Measurements from ENCODE around the gene GBP3. TPM values are rescaled to one million over a fixed set of nuclear protein-coding genes. Genes with fewer than 3 reads are reported as not detected.
"Not testable (repeated sequence)": the region's sequence is repeated elsewhere in the genome, so short reads cannot be mapped to it uniquely, and the experiment has no call there.

GBP3 gene
- total and polyA plus RNA-seq, 2 donors (not counting 1 experiment from before 2014, with no cell fraction given) = 9.3 to 16.4 TPM

GRCh38 chr1:88981506-88981905, 41.2 kb downstream of the GBP3 start:
- H4K20me1 ChIP-seq (ENCODE audit: control insufficient read depth, insufficient read depth, low read length, poor library complexity, severe bottlenecking); H3K9me3 Mint-ChIP-seq (ENCODE audit: insufficient read depth); H3K4me3 ChIP-seq (ENCODE audit: control extremely low read depth in 1 of 5, extremely low read depth in 1 of 5, insufficient read depth in 1 of 5, low read depth in 2 of 5, low read length in 4 of 5); H3K36me3 ChIP-seq (replicated peaks in 1 of 2; ENCODE audit: control extremely low read depth in 1 of 2, control insufficient read depth in 1 of 2, extremely low read depth in 1 of 2, insufficient read depth in 2 of 2, low read length in 1 of 2); H3K9ac ChIP-seq (ENCODE audit: low read length); H3K9me3 ChIP-seq (ENCODE audit: control extremely low read depth in 1 of 3, control insufficient read depth in 2 of 3, insufficient read depth in 1 of 3, low read length in 2 of 3); H3K27me3 Mint-ChIP-seq; H3K27me3 ChIP-seq (replicated peaks in 1 of 4; ENCODE audit: control extremely low read depth in 1 of 4, control insufficient read depth in 3 of 4, insufficient read depth in 4 of 4, low read length in 3 of 4); ATAC-seq (ENCODE audit: low read depth); H3K4me2 ChIP-seq (replicated peaks; ENCODE audit: low read depth, low read length, poor library complexity, severe bottlenecking); H3K27ac ChIP-seq (ENCODE audit: low read length in 2 of 2); intact Hi-C loops (cut with micrococcal nuclease); H2AFZ ChIP-seq (ENCODE audit: insufficient read depth, low read depth, low read length, poor library complexity, severe bottlenecking); DNase-seq; POLR2A ChIA-PET: not testable (repeated sequence)
- peaks cover 41% of the 10 kb centered on the region for H3K79me2 ChIP-seq (ENCODE audit: control insufficient read depth, insufficient read depth, low read length)
- peaks cover 17% of the 10 kb centered on the region in 2 donors for H3K4me1 ChIP-seq (ENCODE audit: control insufficient read depth in 2 of 2, insufficient read depth in 2 of 2, low read length in 2 of 2)
- CTCF ChIA-PET = interaction anchor here (1.3 to 2.0 kb wide), 2 partner anchors 18 to 377 kb away, joined by 4 to 5 read pairs; no protein-coding TSS in a partner anchor
- peaks cover 49% of the 10 kb centered on the region for H3K4me1 Mint-ChIP-seq
- H3K4me3 Mint-ChIP-seq = peak overlapping the region; percentile 17
- WGBS (ENCODE audit: insufficient coverage) = 100% methylated on average over 1 of the region's 2 CpGs
- H3K27ac Mint-ChIP-seq = peak overlapping the region; percentile 10

GRCh38 chr1:88980870-88981269, 41.8 kb downstream of the GBP3 start:
- Histone ChIP-seq H3K79me2 (ENCODE audit: control insufficient read depth, insufficient read depth, low read length) (peaks cover 41% of the 10 kb centered on the region), H3K4me3 (ENCODE audit: control extremely low read depth in 1 of 5, extremely low read depth in 1 of 5, insufficient read depth in 1 of 5, low read depth in 2 of 5, low read length in 4 of 5) (no peak overlapping the region), H3K4me2 (replicated peaks; ENCODE audit: low read depth, low read length, poor library complexity, severe bottlenecking) (no peak overlapping the region), H3K4me1 (ENCODE audit: control insufficient read depth in 2 of 2, insufficient read depth in 2 of 2, low read length in 2 of 2) (peaks cover 17% of the 10 kb centered on the region in 2 donors), H4K20me1 (ENCODE audit: control insufficient read depth, insufficient read depth, low read length, poor library complexity, severe bottlenecking) (no peaks in the 10 kb centered on the region), H3K9ac (ENCODE audit: low read length) (no peak overlapping the region), H2AFZ (ENCODE audit: insufficient read depth, low read depth, low read length, poor library complexity, severe bottlenecking) (no peak overlapping the region), H3K9me3 (ENCODE audit: control extremely low read depth in 1 of 3, control insufficient read depth in 2 of 3, insufficient read depth in 1 of 3, low read length in 2 of 3) (no peaks in the 10 kb centered on the region), H3K36me3 (replicated peaks in 1 of 2; ENCODE audit: control extremely low read depth in 1 of 2, control insufficient read depth in 1 of 2, extremely low read depth in 1 of 2, insufficient read depth in 2 of 2, low read length in 1 of 2) (peaks cover 2 to 3% of the 10 kb centered on the region in 2 experiments), H3K27me3 (replicated peaks in 1 of 4; ENCODE audit: control extremely low read depth in 1 of 4, control insufficient read depth in 3 of 4, insufficient read depth in 4 of 4, low read length in 3 of 4) (no peaks in the 10 kb centered on the region), H3K27ac (ENCODE audit: low read length in 2 of 2) (no peak overlapping the region)
- H3K4me3 Mint-ChIP-seq = peak overlapping the region; percentile 40
- H3K27ac Mint-ChIP-seq = peak overlapping the region; percentile 56
- WGBS (ENCODE audit: insufficient coverage) = 71% methylated on average over 1 of the region's 1 CpG
- DNase-seq = no peak
- CTCF ChIA-PET = interaction anchor here (0.6 to 2.0 kb wide), 3 partner anchors 19 to 470 kb away, joined by 3 to 5 read pairs (median 4); no protein-coding TSS in a partner anchor
- peaks cover 49% of the 10 kb centered on the region for H3K4me1 Mint-ChIP-seq
- no peaks in the 10 kb centered on the region for H3K27me3 Mint-ChIP-seq
- intact Hi-C loops (cut with micrococcal nuclease) = no loop called here
- no peaks in the 10 kb centered on the region for H3K9me3 Mint-ChIP-seq (ENCODE audit: insufficient read depth)
- POLR2A ChIA-PET = no interaction called here
- TF ChIP-seq CTCF (IDR thresholded peaks at IDR 0.05) (no peak), EZH2 (IDR thresholded peaks at IDR 0.05; ENCODE audit: borderline replicate concordance, insufficient read depth, low read depth, low read length, poor library complexity, severe bottlenecking) (no peak)
- no peak for ATAC-seq (ENCODE audit: low read depth)

All from B cell (primary cell).